ACC112 (cell line): ENCODE data around the gene PDLIM7.
"Not testable (repeated sequence)": the region's sequence is repeated elsewhere in the genome, so short reads cannot be mapped to it uniquely, and the experiment has no call there.

ENCODE experiments used
- H2AFZ ChIP-seq: fragments of 200-600 bp; sonication (generic); one replicate; pipeline ENCODE4 v1.6.0; 2017; ENCODE audit warnings: antibody characterized with exemption, low read length; ENCODE audit not compliant: unreplicated experiment
- H3K27ac ChIP-seq: fragments of 200-600 bp; sonication (generic); 2 replicates; pipeline ENCODE4 v1.5.1; 2014; ENCODE audit warnings: low read depth, mild to moderate bottlenecking, antibody characterized with exemption, low read length, moderate library complexity
- H3K27me3 ChIP-seq: fragments of 200-600 bp; sonication (generic); 2 replicates; pipeline ENCODE4 v1.6.1; 2014; ENCODE audit warnings: mild to moderate bottlenecking, antibody characterized with exemption, low read length, moderate library complexity, mixed read lengths; ENCODE audit not compliant: insufficient read depth
- H3K36me3 ChIP-seq: fragments of 200-600 bp; sonication (generic); 2 replicates; pipeline ENCODE4 v1.6.1; 2016; ENCODE audit warnings: mild to moderate bottlenecking, antibody characterized with exemption, low read length, moderate library complexity, mixed read lengths; ENCODE audit not compliant: insufficient read depth
- H3K4me1 ChIP-seq: fragments of 200-600 bp; sonication (generic); one replicate; pipeline ENCODE4 v1.6.1; 2016; ENCODE audit warnings: low read length, mixed read lengths; ENCODE audit not compliant: insufficient read depth, unreplicated experiment, control insufficient read depth
- H3K4me3 ChIP-seq: fragments of 200-600 bp; sonication (generic); 2 replicates; pipeline ENCODE4 v1.5.1; 2014; ENCODE audit warnings: mild to moderate bottlenecking, low read depth, low read length
- H3K79me2 ChIP-seq: fragments of 200-600 bp; sonication (generic); one replicate; pipeline ENCODE4 v1.6.0; 2016; ENCODE audit warnings: low read length; ENCODE audit not compliant: control insufficient read depth, unreplicated experiment, insufficient read depth

The PDLIM7 gene

GRCh38 chr5:177535125-177535524 is 37.7 kb upstream of the PDLIM7 start:
- no peak overlapping the region for H2AFZ ChIP-seq
- H3K79me2 ChIP-seq = peaks cover 29% of the 10 kb centered on the region
- H3K36me3 ChIP-seq = peaks cover 5% of the 10 kb centered on the region; the same call in 1 of the 2 replicates
- no peaks in the 10 kb centered on the region for H3K27me3 ChIP-seq
- H3K4me1 ChIP-seq = peaks cover 33% of the 10 kb centered on the region
- H3K27ac ChIP-seq = no peak overlapping the region
- no peak overlapping the region for H3K4me3 ChIP-seq

GRCh38 chr5:177534433-177534832 is 37.0 kb upstream of the PDLIM7 start:
- not testable (repeated sequence) for H3K36me3 ChIP-seq, H2AFZ ChIP-seq, H3K27me3 ChIP-seq, H3K4me3 ChIP-seq, H3K27ac ChIP-seq
- H3K4me1 ChIP-seq = peaks cover 28% of the 10 kb centered on the region
- H3K79me2 ChIP-seq = peaks cover 29% of the 10 kb centered on the region

- Histone ChIP-seq H3K27ac (no peak overlapping the region), H3K79me2 (peaks cover 21% of the 10 kb centered on the region), H3K36me3 (no peaks in the 10 kb centered on the region), H3K4me3 (no peak overlapping the region), H3K4me1 (no peaks in the 10 kb centered on the region), H3K27me3 (no peaks in the 10 kb centered on the region), H2AFZ (no peak overlapping the region)
Observed at GRCh38 chr5:177531209-177531940, 34.0 kb upstream of the PDLIM7 start.

GRCh38 chr5:177530638-177531037 is 33.2 kb upstream of the PDLIM7 start:
- no peaks in the 10 kb centered on the region; the same call in 1 of the 2 replicates for H3K36me3 ChIP-seq
- peaks cover 16% of the 10 kb centered on the region for H3K79me2 ChIP-seq
- H3K4me3 ChIP-seq = no peak overlapping the region
- no peak overlapping the region for H2AFZ ChIP-seq
- no peaks in the 10 kb centered on the region for H3K27me3 ChIP-seq
- H3K27ac ChIP-seq = no peak overlapping the region
- no peaks in the 10 kb centered on the region for H3K4me1 ChIP-seq

GRCh38 chr5:177529247-177530203 is 32.1 kb upstream of the PDLIM7 start:
- Histone ChIP-seq H3K27me3 (no peaks in the 10 kb centered on the region), H3K36me3 (no peaks in the 10 kb centered on the region; the same call in 1 of the 2 replicates), H2AFZ (no peak overlapping the region), H3K79me2 (peaks cover 6% of the 10 kb centered on the region), H3K27ac (no peak overlapping the region), H3K4me1 (no peaks in the 10 kb centered on the region), H3K4me3 (no peak overlapping the region)

GRCh38 chr5:177528631-177529030 is 31.2 kb upstream of the PDLIM7 start:
- Histone ChIP-seq H3K27me3 (no peaks in the 10 kb centered on the region), H3K79me2 (no peaks in the 10 kb centered on the region), H3K27ac (no peak overlapping the region), H3K4me3 (no peak overlapping the region), H3K36me3 (no peaks in the 10 kb centered on the region; the same call in 1 of the 2 replicates), H2AFZ (no peak overlapping the region), H3K4me1 (no peaks in the 10 kb centered on the region)

- H3K36me3 ChIP-seq = no peaks in the 10 kb centered on the region; the same call in 1 of the 2 replicates
- no peak overlapping the region for H3K27ac ChIP-seq
- no peak overlapping the region for H3K4me3 ChIP-seq
- no peaks in the 10 kb centered on the region for H3K79me2 ChIP-seq
- H3K4me1 ChIP-seq = no peaks in the 10 kb centered on the region
- no peaks in the 10 kb centered on the region for H3K27me3 ChIP-seq
- H2AFZ ChIP-seq = no peak overlapping the region
Observed at GRCh38 chr5:177527595-177527994, 30.2 kb upstream of the PDLIM7 start.

GRCh38 chr5:177526791-177527190 is 29.4 kb upstream of the PDLIM7 start:
- peaks cover 2% of the 10 kb centered on the region; the same call in 1 of the 2 replicates for H3K36me3 ChIP-seq
- H3K4me3 ChIP-seq = no peak overlapping the region
- no peaks in the 10 kb centered on the region for H3K4me1 ChIP-seq
- H3K79me2 ChIP-seq = no peaks in the 10 kb centered on the region
- H2AFZ ChIP-seq = no peak overlapping the region
- no peaks in the 10 kb centered on the region for H3K27me3 ChIP-seq
- no peak overlapping the region for H3K27ac ChIP-seq

- no peaks in the 10 kb centered on the region for H3K79me2 ChIP-seq
- H3K36me3 ChIP-seq = peaks cover 7% of the 10 kb centered on the region; the same call in 1 of the 2 replicates
Observed at GRCh38 chr5:177526191-177526590, 28.8 kb upstream of the PDLIM7 start.

GRCh38 chr5:177524941-177525655 is 27.7 kb upstream of the PDLIM7 start:
- no peak overlapping the region for H2AFZ ChIP-seq
- no peak overlapping the region for H3K4me3 ChIP-seq
- no peaks in the 10 kb centered on the region for H3K4me1 ChIP-seq
- peaks cover 10% of the 10 kb centered on the region; the same call in 1 of the 2 replicates for H3K36me3 ChIP-seq
- no peaks in the 10 kb centered on the region for H3K79me2 ChIP-seq
- no peaks in the 10 kb centered on the region for H3K27me3 ChIP-seq
- H3K27ac ChIP-seq = no peak overlapping the region

More at GRCh38 chr5:177526191-177526590, 28.8 kb upstream of the PDLIM7 start:
- Histone ChIP-seq H3K4me1 (no peaks in the 10 kb centered on the region), H3K4me3 (no peak overlapping the region), H2AFZ (no peak overlapping the region), H3K27ac (no peak overlapping the region), H3K27me3 (no peaks in the 10 kb centered on the region)
